Activated T-cell treated with anti-CD3 and anti-CD28 coated beads for 24 hours (primary cell): Measurements from ENCODE around the gene ARRDC1.

ENCODE experiments used
- DNase-seq: peaks from one replicate; pipeline ENCODE4 v3.0.0-alpha.2; 2020; ENCODE audit warnings: low read depth

The ARRDC1 gene

DNA sequence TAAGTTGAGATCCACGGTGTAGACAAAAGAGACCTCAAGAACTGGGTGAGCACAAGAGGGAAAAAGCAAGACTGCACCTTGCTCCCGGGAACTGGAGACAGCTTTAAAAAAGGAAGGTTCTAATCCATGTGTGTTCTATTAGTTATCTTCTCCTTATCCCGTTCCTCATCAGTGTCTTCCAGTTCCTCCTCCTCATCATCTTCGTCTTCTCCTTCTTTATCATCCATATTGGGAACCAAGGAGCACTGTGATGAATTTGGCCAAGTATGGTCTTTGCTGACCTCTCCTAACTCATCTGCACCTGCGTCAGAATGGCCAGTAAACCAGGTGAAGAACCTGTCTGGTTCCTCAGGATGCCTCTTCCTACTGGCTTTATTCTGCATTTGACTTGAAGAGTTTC, 35.4 kb downstream of the ARRDC1 start:
- no peak for DNase-seq

GRCh38 chr9:137642118-137642601, 36.7 kb downstream of the ARRDC1 start:
- DNase-seq = no peak

GRCh38 chr9:137642892-137643291, 37.4 kb downstream of the ARRDC1 start:
- DNase-seq = no peak

GRCh38 chr9:137643921-137644320, 38.4 kb downstream of the ARRDC1 start:
- DNase-seq = no peak

GRCh38 chr9:137645211-137645610, 39.7 kb downstream of the ARRDC1 start:
- no peak for DNase-seq

- DNase-seq = no peak
Measured at GRCh38 chr9:137646341-137646740, 40.9 kb downstream of the ARRDC1 start.

DNA sequence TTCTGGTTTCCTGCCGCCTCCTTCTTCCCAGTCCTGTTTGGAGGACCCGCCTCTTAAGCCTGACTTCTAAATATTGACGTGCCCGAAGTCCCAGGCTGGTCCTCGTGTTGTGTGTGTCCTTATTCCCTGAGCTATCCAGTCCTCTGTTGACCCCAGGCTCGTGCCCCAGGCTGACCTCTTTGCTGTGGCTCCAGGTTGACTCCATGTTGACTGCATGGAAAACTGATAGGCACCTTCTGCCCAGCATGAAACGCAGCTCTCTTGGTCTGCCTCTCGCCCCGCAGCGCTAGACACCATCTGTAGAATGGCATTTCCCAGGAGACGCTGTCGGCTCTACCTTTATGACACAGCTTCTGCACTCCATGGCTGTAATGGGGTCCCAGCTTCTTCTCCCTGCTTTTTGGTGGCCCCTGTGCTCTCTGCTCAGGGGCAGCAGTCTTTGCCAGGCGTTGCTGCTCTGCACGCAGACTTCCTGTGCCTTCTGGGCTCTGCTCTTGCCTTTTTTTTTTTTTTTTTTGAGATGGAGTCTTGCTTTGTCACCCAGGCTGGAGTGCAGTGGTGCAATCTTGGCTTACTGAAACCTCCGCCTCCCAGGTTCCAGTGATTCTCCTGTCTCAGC, 41.7 kb downstream of the ARRDC1 start:
- DNase-seq = no peak

- DNase-seq = no peak
Measured at GRCh38 chr9:137648396-137648795, 42.9 kb downstream of the ARRDC1 start.

GRCh38 chr9:137649553-137649952, 44.1 kb downstream of the ARRDC1 start:
- no peak for DNase-seq

DNA sequence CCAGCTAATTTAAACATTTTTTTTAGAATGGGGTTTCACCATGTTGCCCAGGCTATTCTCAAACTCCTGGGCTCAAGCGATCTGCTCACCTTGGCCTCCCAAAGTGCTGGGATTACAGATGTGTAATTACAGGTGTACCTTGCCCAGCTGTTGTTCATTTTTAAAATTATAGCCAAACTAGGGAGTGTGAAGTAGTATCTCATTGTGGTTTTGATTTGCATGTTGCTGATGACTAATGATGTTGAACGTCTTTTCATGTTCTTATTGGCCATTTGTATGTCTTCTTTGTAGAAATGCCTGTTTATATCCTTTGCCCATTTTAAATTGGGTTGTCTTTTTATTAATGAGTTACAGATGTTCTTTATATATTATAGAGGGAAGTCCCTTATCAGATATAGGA, 44.8 kb downstream of the ARRDC1 start:
- DNase-seq = no peak

DNA sequence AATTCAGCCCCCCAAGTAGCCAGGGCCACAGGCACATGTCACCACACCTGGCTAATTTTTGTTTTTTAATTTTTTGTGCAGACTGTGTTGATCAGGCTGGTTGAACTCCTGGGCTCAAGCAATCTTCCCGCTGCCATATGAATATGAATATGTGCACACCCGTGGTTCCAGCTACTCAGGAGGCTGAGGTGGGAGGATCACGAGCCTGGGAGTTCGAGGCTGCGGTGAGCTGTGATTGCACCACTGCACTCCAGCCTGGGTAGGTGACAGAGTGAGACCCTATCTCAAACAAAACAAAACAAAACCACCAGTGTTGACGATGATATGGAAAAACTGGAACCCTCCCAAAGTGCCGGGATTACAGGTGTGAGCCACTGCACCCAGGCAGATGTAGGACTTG, 45.3 kb downstream of the ARRDC1 start:
- DNase-seq = no peak

DNA sequence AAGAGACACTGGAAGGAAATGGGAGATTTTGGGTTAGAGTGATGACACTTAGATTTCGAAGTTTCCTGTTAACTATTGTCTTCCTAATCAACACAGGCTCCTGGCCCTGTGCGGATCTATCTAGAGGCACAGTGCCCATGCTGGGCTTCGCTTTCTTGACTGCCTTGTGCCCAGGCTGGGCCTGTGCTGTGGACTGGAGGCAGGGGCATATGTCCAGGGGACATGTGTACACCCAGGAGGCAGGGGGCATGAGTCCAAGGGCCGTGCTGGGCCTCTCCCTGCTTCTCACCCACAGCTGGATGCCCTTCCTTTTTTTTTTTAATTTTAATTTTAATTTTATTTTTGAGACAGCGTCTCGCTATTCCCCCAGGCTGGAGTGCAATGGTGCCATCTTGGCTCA, 50.9 kb downstream of the ARRDC1 start:
- DNase-seq = no peak

- DNase-seq = no peak
Measured at GRCh38 chr9:137657606-137658005, 52.1 kb downstream of the ARRDC1 start.

DNA sequence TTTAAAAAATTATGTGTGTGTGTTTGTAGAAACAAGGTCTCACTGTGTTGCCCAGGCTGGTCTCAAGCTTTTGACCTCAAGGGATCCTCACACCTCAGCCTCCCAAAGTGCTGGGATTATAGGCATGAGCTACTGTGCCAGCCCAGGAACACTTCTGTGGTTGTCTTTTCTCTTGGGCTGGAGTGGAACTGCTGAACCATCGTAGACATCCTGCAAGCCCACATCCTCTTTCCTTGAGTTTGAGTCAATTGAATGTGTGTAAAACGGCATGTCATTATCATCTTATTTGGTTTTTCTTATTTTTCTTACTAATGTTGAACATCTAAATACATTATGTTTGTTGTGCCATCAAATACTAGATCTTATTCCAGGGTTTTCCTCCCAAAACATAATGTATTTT, 53.3 kb downstream of the ARRDC1 start:
- DNase-seq = no peak

DNA sequence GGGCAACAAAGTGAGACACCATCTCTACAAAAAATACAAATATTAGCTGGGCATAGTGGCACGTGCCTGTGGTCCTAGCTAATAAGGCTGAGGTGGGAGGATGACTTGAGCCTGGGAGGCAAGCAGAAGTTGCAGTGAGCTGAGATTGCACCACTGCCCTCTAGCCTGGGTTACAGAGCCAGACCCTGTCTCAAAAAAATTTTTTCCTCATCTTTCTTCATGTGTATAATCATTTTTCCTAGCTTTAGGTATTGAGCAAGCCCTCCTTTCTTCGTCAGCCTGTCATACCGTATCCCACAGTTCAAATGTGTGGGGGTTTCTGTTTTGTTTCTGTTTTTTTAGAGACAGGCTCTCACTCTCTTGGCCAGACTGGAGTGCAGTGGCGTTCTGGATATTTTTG, 54.7 kb downstream of the ARRDC1 start:
- no peak for DNase-seq

- DNase-seq = no peak
Measured at GRCh38 chr9:137663584-137663983, 58.1 kb downstream of the ARRDC1 start.

DNA sequence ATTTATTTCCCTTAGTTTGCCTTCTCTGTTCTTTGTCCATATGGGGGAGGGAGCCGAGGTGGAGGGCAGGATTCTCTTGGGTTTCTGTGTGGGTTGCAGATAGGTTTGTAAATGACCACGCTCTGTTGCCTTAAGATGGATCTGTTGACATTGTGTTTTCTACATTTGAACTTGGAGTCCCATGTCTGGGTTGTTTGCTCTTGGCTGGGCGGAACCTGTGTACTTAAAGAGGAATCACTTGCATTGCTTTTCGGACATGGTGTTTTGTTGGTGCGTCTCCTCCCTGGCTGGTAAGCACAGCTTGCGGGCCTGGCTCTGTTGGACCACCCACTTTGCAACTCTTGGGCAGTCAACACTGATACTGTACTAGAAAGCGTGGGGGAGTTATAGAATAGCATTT, 59.2 kb downstream of the ARRDC1 start:
- no peak for DNase-seq
